Activated CD8-positive, alpha-beta memory T cell treated with anti-CD3 and anti-CD28 coated beads, Interleukin-2, amount 50 U/mL, for 48 hours (primary cell): Measurements from ENCODE around the gene BCAT1.
A peak's percentile ranks its signal among the peaks of the same experiment; 100 is the strongest.
"Not testable (repeated sequence)": the region's sequence is repeated elsewhere in the genome, so short reads cannot be mapped to it uniquely, and the experiment has no call there.

Experiments used
- DNase-seq: peaks from one replicate; pipeline ENCODE4 v3.0.0-alpha.2; 2020

The BCAT1 gene

DNA sequence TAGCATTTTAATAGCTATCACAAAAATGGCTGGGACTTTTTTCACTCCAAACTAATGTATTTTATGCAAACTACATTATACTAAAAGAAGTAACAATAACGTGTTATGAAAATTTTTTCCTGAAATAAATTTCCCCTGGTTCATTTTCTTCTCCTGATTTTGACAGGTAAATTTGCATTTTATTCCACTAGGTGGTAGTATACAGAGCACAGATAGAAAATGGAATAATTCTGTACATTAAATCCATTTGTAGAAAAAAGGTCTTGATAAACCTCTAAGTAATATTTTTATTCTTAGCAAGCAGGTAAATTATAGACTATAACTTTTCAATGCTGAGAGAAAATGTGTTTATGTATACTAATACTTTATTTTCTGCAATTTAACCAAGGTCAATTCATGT lies 96.5 kb downstream of the BCAT1 start:
- no peak for DNase-seq

- not testable (repeated sequence) for DNase-seq
Measured at GRCh38 chr12:24851883-24852282, 97.0 kb downstream of the BCAT1 start.

- no peak for DNase-seq
Measured at GRCh38 chr12:24851341-24851740, 97.6 kb downstream of the BCAT1 start.

GRCh38 chr12:24850496-24850895 lies 98.4 kb downstream of the BCAT1 start:
- no peak for DNase-seq

GRCh38 chr12:24848941-24849477 lies 99.9 kb downstream of the BCAT1 start:
- no peak for DNase-seq

GRCh38 chr12:24846689-24847088 lies 102.2 kb downstream of the BCAT1 start:
- no peak for DNase-seq

DNA sequence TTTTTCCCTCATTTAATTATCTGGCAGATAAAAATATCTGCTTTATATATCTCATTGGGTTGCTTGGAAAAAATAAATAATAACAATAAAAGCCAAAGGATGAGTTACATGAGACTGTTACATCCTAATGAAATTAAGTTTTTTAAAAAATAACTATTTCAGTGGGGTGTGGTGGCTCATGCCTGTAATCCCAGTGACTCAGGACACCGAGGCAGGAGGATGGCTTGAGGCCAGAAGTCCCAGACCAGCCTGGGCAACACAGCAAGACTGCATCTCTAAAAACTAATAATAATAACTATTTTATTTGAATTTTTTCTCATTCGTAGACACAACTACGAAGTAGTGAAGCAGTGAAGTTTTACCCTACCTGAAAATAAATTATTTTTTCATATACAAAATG lies 103.3 kb downstream of the BCAT1 start:
- no peak for DNase-seq

- no peak for DNase-seq
Measured at GRCh38 chr12:24840046-24840800, 108.7 kb downstream of the BCAT1 start.

DNA sequence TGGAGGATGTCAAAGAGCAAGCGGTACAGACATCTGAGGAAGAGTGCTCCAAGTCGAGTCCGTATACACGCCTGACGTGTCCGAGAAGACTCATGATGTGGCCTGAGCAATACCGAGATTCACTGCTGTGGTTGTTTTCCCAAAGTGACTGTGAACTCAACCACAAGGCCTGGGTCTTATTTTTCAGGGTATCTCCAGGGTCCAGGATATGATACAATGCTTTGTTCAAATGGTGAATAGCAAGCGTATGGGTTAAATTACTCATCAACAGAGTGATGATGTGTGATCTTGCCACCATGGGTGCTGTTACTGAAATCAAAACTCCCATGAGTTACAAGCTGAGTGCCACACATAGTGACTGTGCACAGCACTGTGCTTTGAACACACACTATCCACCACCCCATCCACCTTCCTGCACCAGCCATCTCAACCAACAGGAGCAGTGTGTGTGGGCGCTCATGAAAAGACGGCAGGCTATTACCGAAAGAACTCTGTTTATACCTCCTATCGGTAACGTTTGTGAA lies 109.6 kb downstream of the BCAT1 start:
- peak; percentile 73 for DNase-seq

GRCh38 chr12:24838531-24838950 lies 110.4 kb downstream of the BCAT1 start:
- peak; percentile 59 for DNase-seq

DNA sequence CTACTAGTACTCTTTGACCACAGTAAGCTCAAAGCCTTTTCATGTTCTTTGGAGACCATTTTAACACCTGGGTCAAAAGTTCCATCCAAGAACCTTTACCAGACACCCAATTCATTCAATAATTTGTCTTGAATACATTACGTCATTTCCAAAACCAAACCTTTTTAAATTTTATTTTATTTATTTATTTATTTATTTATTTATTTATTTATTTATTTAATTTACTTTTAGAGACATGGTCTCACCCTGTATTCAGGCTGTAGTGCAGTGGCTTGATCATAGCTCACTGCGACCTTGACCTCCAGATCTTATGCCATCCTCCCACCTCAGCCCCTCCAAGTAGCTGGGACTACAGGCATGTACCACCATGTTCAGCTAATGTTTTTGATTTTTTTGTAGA lies 113.5 kb downstream of the BCAT1 start:
- DNase-seq, result no peak

GRCh38 chr12:24833513-24833912 lies 115.4 kb downstream of the BCAT1 start:
- DNase-seq, result no peak

- DNase-seq, result no peak
Measured at GRCh38 chr12:24823808-24824515, 124.9 kb downstream of the BCAT1 start.

- no peak for DNase-seq
Measured at GRCh38 chr12:24822121-24822899, 126.6 kb downstream of the BCAT1 start.

- DNase-seq, result no peak
Measured at GRCh38 chr12:24821691-24822090, 127.2 kb downstream of the BCAT1 start.

DNA sequence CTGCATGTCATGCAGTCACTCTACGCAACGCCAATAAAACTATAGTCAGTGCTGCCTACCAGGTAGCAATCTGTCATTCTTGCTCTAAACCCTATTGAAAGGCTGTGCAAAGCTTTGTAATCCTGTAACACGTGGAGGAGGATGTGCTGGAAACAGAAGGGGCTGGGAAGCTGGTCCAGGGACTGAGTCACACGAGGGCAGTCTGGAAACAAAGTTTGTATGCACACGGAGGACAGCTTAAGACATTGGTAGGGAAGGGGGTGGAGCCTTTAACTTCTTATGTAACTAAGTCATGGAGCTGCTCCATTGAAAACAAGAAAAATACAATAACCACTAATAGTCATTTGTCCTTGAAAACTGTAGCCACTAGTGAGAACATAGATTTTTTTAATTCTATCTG lies 128.0 kb downstream of the BCAT1 start:
- no peak for DNase-seq

GRCh38 chr12:24818351-24818750 lies 130.6 kb downstream of the BCAT1 start:
- no peak for DNase-seq

DNA sequence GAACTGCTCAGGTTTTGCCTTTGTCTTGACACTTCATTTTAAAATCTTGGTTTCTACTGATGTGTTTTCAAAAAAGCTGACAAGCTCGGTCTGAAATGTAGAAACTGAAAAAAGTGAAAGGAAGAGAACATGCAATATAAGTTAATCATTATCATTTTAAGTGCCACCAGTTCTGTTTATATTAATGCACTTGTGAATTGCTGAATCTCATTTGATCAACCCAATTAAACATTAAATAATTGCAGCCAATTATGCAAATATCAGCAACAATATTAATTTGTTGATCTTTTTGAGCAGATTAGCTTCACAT lies 133.8 kb downstream of the BCAT1 start:
- no peak for DNase-seq

GRCh38 chr12:24814379-24815113 lies 134.4 kb downstream of the BCAT1 start:
- no peak for DNase-seq

- no peak for DNase-seq
Measured at GRCh38 chr12:24810378-24810777, 138.5 kb downstream of the BCAT1 start.

GRCh38 chr12:24809306-24809705 lies 139.6 kb downstream of the BCAT1 start:
- not testable (repeated sequence) for DNase-seq

DNA sequence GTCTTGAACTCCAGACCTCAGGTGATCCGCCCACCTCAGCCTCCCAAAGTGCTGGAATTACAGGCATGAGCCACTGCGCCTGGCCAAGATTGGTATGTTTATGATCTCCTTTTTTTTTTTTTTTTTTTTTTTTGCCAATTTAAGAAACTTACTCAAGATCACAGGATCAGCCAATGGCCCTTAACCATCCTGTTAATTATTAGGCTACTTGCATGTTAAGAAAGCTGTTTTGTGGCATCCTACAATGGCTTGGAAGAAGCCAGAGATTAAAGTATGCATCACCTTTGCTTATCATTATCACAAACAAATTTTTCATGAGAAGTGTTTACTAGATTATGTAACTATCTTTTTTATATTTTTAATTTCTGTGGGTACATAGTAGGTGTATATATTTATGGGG lies 140.2 kb downstream of the BCAT1 start:
- no peak for DNase-seq

DNA sequence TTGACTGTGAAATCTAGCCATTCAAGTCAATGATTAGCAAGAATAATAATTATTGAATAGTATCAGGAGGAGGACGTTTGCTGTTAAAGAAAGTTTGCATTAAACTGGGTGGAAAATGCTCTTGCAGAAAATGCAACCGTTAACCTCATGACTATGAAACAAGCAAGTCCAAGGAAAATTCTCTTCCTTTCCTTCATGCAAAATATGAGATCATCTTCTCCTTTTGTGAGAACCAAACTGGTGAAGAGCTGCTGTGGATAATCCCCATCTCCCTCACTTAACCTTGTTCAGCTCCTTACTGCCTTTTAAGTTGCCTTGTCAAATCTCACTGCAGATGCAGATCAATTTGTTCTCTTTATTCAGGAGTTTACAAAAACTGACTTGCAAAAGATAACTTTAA lies 142.5 kb downstream of the BCAT1 start:
- no peak for DNase-seq
